HCT116 (cell line): ENCODE measurements around the gene SLC44A1.

Source experiments
- ELF1 ChIP-seq: IDR thresholded peaks from 2 replicates; pipeline ENCODE4 v1.6.1; 2012; ENCODE audit warnings: low read depth, borderline replicate concordance
- EZH2 ChIP-seq: fragments of 200-600 bp; sonication (generic); IDR thresholded peaks from 2 replicates; pipeline ENCODE4 v1.6.1; 2017; ENCODE audit warnings: antibody characterized with exemption, mixed run types
- EZH2phosphoT487 ChIP-seq: fragments of 200-600 bp; IDR thresholded peaks from 2 replicates; pipeline ENCODE4 v1.6.1; 2018; ENCODE audit warnings: antibody characterized with exemption, borderline replicate concordance
- POLR2A ChIP-seq: IDR thresholded peaks from 2 replicates; pipeline ENCODE4 v1.7.0; 2011; ENCODE audit warnings: borderline replicate concordance; ENCODE audit not compliant: insufficient read depth, insufficient read length; ENCODE audit errors: extremely low read depth
- POLR2AphosphoS5 ChIP-seq: IDR thresholded peaks from 2 replicates; pipeline ENCODE4 v1.6.1; 2011; ENCODE audit warnings: mild to moderate bottlenecking, low read depth, low read length, moderate library complexity
- RAD21 ChIP-seq: IDR thresholded peaks from 2 replicates; pipeline ENCODE4 v1.6.1; 2012; ENCODE audit warnings: low read depth, mild to moderate bottlenecking
- SIN3A ChIP-seq: IDR thresholded peaks from 2 replicates; pipeline ENCODE4 v1.6.1; 2012; ENCODE audit warnings: low read depth
- ZNF274 ChIP-seq: fragments of 200-500 bp; sonication (Bioruptor generic); IDR thresholded peaks from 2 replicates; pipeline ENCODE4 v1.6.1; 2014; ENCODE audit warnings: mild to moderate bottlenecking, low read depth, low read length, inconsistent platforms
- TF ChIP-seq, protein P1 (sequence below): IDR thresholded peaks from 2 replicates; pipeline ENCODE4 v1.6.1; 2011; ENCODE audit warnings: mild to moderate bottlenecking, low read length, moderate library complexity; ENCODE audit not compliant: insufficient replicate concordance; ENCODE audit errors: extremely low read depth
- TF ChIP-seq, protein P2 (sequence below), 3 experiments: fragments of 200-600 bp in 1 of 3; sonication (generic) in 1 of 3; IDR thresholded peaks in 2 of 3; conservative IDR thresholded peaks in 1 of 3; 2 replicates each; pipeline ENCODE4 v1.5.1; 2012 to 2017; ENCODE audit warnings: low read depth in 2 of 3, low read length in 2 of 3, antibody characterized with exemption in 1 of 3, borderline replicate concordance in 1 of 3, control low read depth in 1 of 3, mild to moderate bottlenecking in 1 of 3, mixed read lengths in 1 of 3, mixed run types in 1 of 3, moderate library complexity in 1 of 3; ENCODE audit not compliant: insufficient read depth in 1 of 3

DNA sequence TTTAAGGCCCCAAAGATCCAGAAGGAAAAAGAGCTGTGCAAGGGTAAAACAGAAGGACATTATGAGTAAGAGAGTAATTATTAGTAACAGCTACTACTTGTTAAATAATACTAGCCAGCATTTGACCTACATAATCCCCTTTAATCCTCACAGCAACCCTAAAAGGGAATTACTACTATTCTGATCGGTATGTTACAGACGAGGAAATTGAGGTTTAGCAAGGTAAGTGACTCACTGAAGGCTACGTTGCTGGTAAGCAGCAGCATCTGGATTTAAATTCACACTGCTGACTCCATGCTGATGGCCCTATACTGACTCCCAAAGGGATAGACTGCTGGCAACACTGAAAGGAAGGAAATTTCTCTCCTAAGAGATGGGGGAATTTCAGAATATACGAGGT is 199.7 kb downstream of the SLC44A1 start:
- TF ChIP-seq POLR2A: no peak
- TF ChIP-seq, protein P1, sequence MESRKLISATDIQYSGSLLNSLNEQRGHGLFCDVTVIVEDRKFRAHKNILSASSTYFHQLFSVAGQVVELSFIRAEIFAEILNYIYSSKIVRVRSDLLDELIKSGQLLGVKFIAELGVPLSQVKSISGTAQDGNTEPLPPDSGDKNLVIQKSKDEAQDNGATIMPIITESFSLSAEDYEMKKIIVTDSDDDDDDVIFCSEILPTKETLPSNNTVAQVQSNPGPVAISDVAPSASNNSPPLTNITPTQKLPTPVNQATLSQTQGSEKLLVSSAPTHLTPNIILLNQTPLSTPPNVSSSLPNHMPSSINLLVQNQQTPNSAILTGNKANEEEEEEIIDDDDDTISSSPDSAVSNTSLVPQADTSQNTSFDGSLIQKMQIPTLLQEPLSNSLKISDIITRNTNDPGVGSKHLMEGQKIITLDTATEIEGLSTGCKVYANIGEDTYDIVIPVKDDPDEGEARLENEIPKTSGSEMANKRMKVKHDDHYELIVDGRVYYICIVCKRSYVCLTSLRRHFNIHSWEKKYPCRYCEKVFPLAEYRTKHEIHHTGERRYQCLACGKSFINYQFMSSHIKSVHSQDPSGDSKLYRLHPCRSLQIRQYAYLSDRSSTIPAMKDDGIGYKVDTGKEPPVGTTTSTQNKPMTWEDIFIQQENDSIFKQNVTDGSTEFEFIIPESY: no peak
- no peak for TF ChIP-seq EZH2
- TF ChIP-seq SIN3A: no peak
- TF ChIP-seq, protein P2, sequence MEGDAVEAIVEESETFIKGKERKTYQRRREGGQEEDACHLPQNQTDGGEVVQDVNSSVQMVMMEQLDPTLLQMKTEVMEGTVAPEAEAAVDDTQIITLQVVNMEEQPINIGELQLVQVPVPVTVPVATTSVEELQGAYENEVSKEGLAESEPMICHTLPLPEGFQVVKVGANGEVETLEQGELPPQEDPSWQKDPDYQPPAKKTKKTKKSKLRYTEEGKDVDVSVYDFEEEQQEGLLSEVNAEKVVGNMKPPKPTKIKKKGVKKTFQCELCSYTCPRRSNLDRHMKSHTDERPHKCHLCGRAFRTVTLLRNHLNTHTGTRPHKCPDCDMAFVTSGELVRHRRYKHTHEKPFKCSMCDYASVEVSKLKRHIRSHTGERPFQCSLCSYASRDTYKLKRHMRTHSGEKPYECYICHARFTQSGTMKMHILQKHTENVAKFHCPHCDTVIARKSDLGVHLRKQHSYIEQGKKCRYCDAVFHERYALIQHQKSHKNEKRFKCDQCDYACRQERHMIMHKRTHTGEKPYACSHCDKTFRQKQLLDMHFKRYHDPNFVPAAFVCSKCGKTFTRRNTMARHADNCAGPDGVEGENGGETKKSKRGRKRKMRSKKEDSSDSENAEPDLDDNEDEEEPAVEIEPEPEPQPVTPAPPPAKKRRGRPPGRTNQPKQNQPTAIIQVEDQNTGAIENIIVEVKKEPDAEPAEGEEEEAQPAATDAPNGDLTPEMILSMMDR (IDR thresholded peaks at IDR 0.05 in 2 of 3, conservative IDR thresholded peaks at IDR 0.05 in 1 of 3; ENCODE audit: borderline replicate concordance in 1 of 3, insufficient read depth in 1 of 3, low read depth in 2 of 3, low read length in 2 of 3): no peak
- no peak for TF ChIP-seq POLR2AphosphoS5
- TF ChIP-seq RAD21: no peak
- no peak for TF ChIP-seq EZH2phosphoT487
- TF ChIP-seq ELF1: no peak
- no peak for TF ChIP-seq ZNF274
